H1 (cell line): ENCODE measurements around the gene PTPRC. TPM values are rescaled to one million over a fixed set of nuclear protein-coding genes. Genes with fewer than 3 reads are reported as not detected.
A peak's percentile ranks its signal among the peaks of the same experiment; 100 is the strongest.

Experiments used
- CTCF ChIA-PET: fragments of 300-600 bp; sonication (Branson Sonifier 250); formaldehyde crosslinking; loops from one replicate; lab custom pipeline; 2021; ENCODE audit not compliant: partially characterized antibody; lab: Charles Lee
- POLR2A ChIA-PET: fragments of 300-600 bp; sonication (Branson Sonifier 250); formaldehyde crosslinking; loops from one replicate; lab custom pipeline; 2021; ENCODE audit warnings: inconsistent platforms; ENCODE audit not compliant: partially characterized antibody; lab: Charles Lee
- DNase-seq, 2 experiments: peaks; one replicate each; pipeline versions ENCODE4 v3.0.0 to v3.0.0-alpha.2; 2010 to 2022; ENCODE audit warnings: low spot score in 2 of 2, low read depth in 1 of 2, mixed read lengths in 1 of 2
- FAIRE-seq: peaks from 2 replicates; lab custom pipeline; 2011; peaks lifted over from hg19 to GRCh38; lab: Jason Lieb, UNC
- H2AFZ ChIP-seq: 2 replicates; pipeline ENCODE4 v1.8.1; 2012; ENCODE audit warnings: low read length, inconsistent platforms
- H2AK5ac ChIP-seq: 2 replicates; pipeline ENCODE4 v1.6.1; 2013; ENCODE audit warnings: low read depth, low read length
- H2BK120ac ChIP-seq: replicated peaks from 2 replicates; pipeline ENCODE3; 2013; ENCODE audit warnings: low read depth, low read length, inconsistent platforms
- H2BK12ac ChIP-seq: 2 replicates; pipeline ENCODE4 v1.6.1; 2013; ENCODE audit warnings: low read depth, low read length
- H2BK15ac ChIP-seq: 2 replicates; pipeline ENCODE4 v1.6.1; 2013; ENCODE audit warnings: low read length
- H2BK20ac ChIP-seq: 2 replicates; pipeline ENCODE4 v1.6.1; 2013; ENCODE audit warnings: low read length
- H2BK5ac ChIP-seq: 2 replicates; pipeline ENCODE4 v1.6.1; 2013; ENCODE audit warnings: low read depth, low read length
- H3K14ac ChIP-seq: 2 replicates; pipeline ENCODE4 v1.6.1; 2013; ENCODE audit warnings: inconsistent platforms; ENCODE audit not compliant: insufficient read length
- H3K18ac ChIP-seq: 2 replicates; pipeline ENCODE4 v1.6.1; 2013; ENCODE audit warnings: low read length; ENCODE audit errors: extremely low read depth
- H3K23ac ChIP-seq: 2 replicates; pipeline ENCODE4 v1.6.1; 2013; ENCODE audit warnings: inconsistent platforms; ENCODE audit not compliant: insufficient read length
- H3K23me2 ChIP-seq: 2 replicates; pipeline ENCODE4 v1.6.1; 2013; ENCODE audit warnings: low read depth, low read length
- H3K27ac ChIP-seq: 2 replicates; pipeline ENCODE4 v1.6.1; 2011; ENCODE audit warnings: low read depth, low read length, inconsistent platforms
- H3K27me3 ChIP-seq, 4 experiments: replicated peaks in 1 of 4; 1 replicate in 1 of 4; 2 replicates in 3 of 4; pipeline versions ENCODE4 v1.6.1 to v1.8.1; 2011 to 2013; ENCODE audit warnings: low read length in 3 of 4, mild to moderate bottlenecking in 3 of 4, inconsistent platforms in 2 of 4, mixed read lengths in 2 of 4, moderate library complexity in 1 of 4; ENCODE audit not compliant: control insufficient read depth in 3 of 4, insufficient read depth in 3 of 4; ENCODE audit errors: extremely low read depth in 1 of 4
- H3K36me3 ChIP-seq, 4 experiments: 2 replicates each; pipeline versions ENCODE4 v1.6.1 to v1.8.1; 2011 to 2013; ENCODE audit warnings: mild to moderate bottlenecking in 4 of 4, low read length in 3 of 4, moderate library complexity in 2 of 4, control low read depth in 1 of 4, inconsistent platforms in 1 of 4; ENCODE audit not compliant: insufficient read depth in 4 of 4, control insufficient read depth in 2 of 4
- H3K4ac ChIP-seq: replicated peaks from 2 replicates; pipeline ENCODE3; 2013; ENCODE audit warnings: low read length, low read depth, mixed read lengths, inconsistent platforms; ENCODE audit not compliant: insufficient read length
- H3K4me1 ChIP-seq, 4 experiments: replicated peaks in 1 of 4; 1 replicate in 1 of 4; 2 replicates in 3 of 4; pipeline versions ENCODE4 v1.6.1 to v1.8.1; 2011 to 2013; ENCODE audit warnings: low read length in 3 of 4, inconsistent platforms in 2 of 4, mixed read lengths in 1 of 4; ENCODE audit not compliant: insufficient read depth in 4 of 4, control insufficient read depth in 3 of 4
- H3K4me2 ChIP-seq, 2 experiments: 2 replicates each; pipeline versions ENCODE4 v1.6.1 to v1.8.1; 2011 to 2013; ENCODE audit warnings: low read depth in 2 of 2, low read length in 2 of 2, control low read depth in 1 of 2, inconsistent platforms in 1 of 2, mild to moderate bottlenecking in 1 of 2; ENCODE audit not compliant: insufficient read depth in 1 of 2
- H3K4me3 ChIP-seq, 4 experiments: fragments of 200-600, 300-600 bp in 1 of 4; sonication (generic), shearing (Covaris generic), sonication (Bioruptor Twin) in 1 of 4; 2 replicates each; pipeline versions ENCODE4 v1.5.1 to v1.8.1; 2011 to 2016; ENCODE audit warnings: low read length in 4 of 4, low read depth in 3 of 4, control low read depth in 2 of 4, inconsistent platforms in 2 of 4, mild to moderate bottlenecking in 2 of 4, mixed read lengths in 1 of 4, moderate library complexity in 1 of 4; ENCODE audit not compliant: insufficient read depth in 2 of 4; ENCODE audit errors: extremely low read depth in 1 of 4
- H3K56ac ChIP-seq: replicated peaks from 2 replicates; pipeline ENCODE3; 2013; ENCODE audit warnings: low read depth, mild to moderate bottlenecking, mixed read lengths, low read length, inconsistent platforms; ENCODE audit not compliant: insufficient read length
- H3K79me1 ChIP-seq: 2 replicates; pipeline ENCODE4 v1.6.1; 2013; ENCODE audit warnings: low read depth, low read length, control low read depth
- H3K79me2 ChIP-seq, 2 experiments: 2 replicates each; pipeline versions ENCODE4 v1.6.1 to v1.8.1; 2012 to 2013; ENCODE audit warnings: low read length in 2 of 2, mild to moderate bottlenecking in 2 of 2, inconsistent platforms in 1 of 2; ENCODE audit not compliant: insufficient read depth in 2 of 2, control insufficient read depth in 1 of 2
- H3K9ac ChIP-seq, 4 experiments: replicated peaks in 1 of 4; 1 replicate in 1 of 4; 2 replicates in 3 of 4; pipeline versions ENCODE4 v1.6.1 to v1.8.1; 2011 to 2013; ENCODE audit warnings: low read depth in 3 of 4, low read length in 3 of 4, control low read depth in 2 of 4, mild to moderate bottlenecking in 2 of 4, moderate library complexity in 2 of 4, inconsistent platforms in 1 of 4; ENCODE audit errors: extremely low read depth in 1 of 4
- H3K9me3 ChIP-seq, 2 experiments: 2 replicates each; pipeline versions ENCODE4 v1.6.1 to v1.8.1; 2012 to 2013; ENCODE audit warnings: mild to moderate bottlenecking in 2 of 2, moderate library complexity in 2 of 2, control low read depth in 1 of 2, inconsistent platforms in 1 of 2, low read depth in 1 of 2, low read length in 1 of 2, mixed read lengths in 1 of 2; ENCODE audit not compliant: insufficient read depth in 2 of 2
- H4K20me1 ChIP-seq, 2 experiments: replicated peaks in 1 of 2; 2 replicates each; pipeline versions ENCODE3 to v1.8.1; 2011 to 2013; ENCODE audit warnings: inconsistent platforms in 2 of 2, low read length in 2 of 2, mild to moderate bottlenecking in 1 of 2; ENCODE audit not compliant: insufficient read depth in 2 of 2, control insufficient read depth in 1 of 2
- H4K5ac ChIP-seq: 2 replicates; pipeline ENCODE4 v1.6.1; 2013; ENCODE audit warnings: low read length, low read depth, mixed read lengths, inconsistent platforms; ENCODE audit not compliant: insufficient read length
- H4K8ac ChIP-seq: 2 replicates; pipeline ENCODE4 v1.8.0; 2013; ENCODE audit warnings: mild to moderate bottlenecking, moderate library complexity, low read length, inconsistent platforms; ENCODE audit not compliant: insufficient read depth; ENCODE audit errors: extremely low read depth
- H4K91ac ChIP-seq: replicated peaks from 2 replicates; pipeline ENCODE3; 2013; ENCODE audit warnings: low read length, mixed read lengths, inconsistent platforms; ENCODE audit not compliant: insufficient read length
- CREB1 ChIP-seq: IDR thresholded peaks from 2 replicates; pipeline ENCODE4 v1.6.1; 2012; ENCODE audit warnings: inconsistent platforms
- GTF2F1 ChIP-seq: IDR thresholded peaks from 2 replicates; pipeline ENCODE4 v1.6.1; 2012; ENCODE audit warnings: low read depth, low read length, improper control_type of control experiment, borderline replicate concordance
- PHF8 ChIP-seq: fragments of 200-600 bp; sonication (generic); conservative IDR thresholded peaks from 2 replicates; pipeline ENCODE4 v1.7.1; 2012; ENCODE audit warnings: low read depth, mild to moderate bottlenecking, inconsistent platforms, low read length, moderate library complexity
- RAD21 ChIP-seq, 2 experiments: IDR thresholded peaks in 1 of 2; conservative IDR thresholded peaks in 1 of 2; 2 replicates each; pipeline ENCODE4 v1.6.1; 2011; ENCODE audit warnings: low read depth in 2 of 2, low read length in 2 of 2, improper control_type of control experiment in 1 of 2, inconsistent platforms in 1 of 2, mild to moderate bottlenecking in 1 of 2, moderate library complexity in 1 of 2
- RBBP5 ChIP-seq: IDR thresholded peaks from 2 replicates; pipeline ENCODE4 v1.7.1; 2012; ENCODE audit warnings: low read depth, mild to moderate bottlenecking, inconsistent platforms, low read length, moderate library complexity, borderline replicate concordance
- TAF7 ChIP-seq: optimal IDR thresholded peaks from 2 replicates; pipeline ENCODE3; 2011; ENCODE audit warnings: low read depth, mild to moderate bottlenecking, inconsistent platforms, low read length, moderate library complexity, borderline replicate concordance
- WGBS, 2 experiments: shearing (Covaris generic) in 1 of 2; methylation state at CpG; one replicate each; pipeline versions ENCODE4 v1.1.6 to v1.1.7; 2013 to 2015; ENCODE audit warnings: low lambda C conversion rate in 2 of 2, mixed read lengths in 2 of 2, inconsistent platforms in 1 of 2, low coverage in 1 of 2, missing lambda C conversion rate in 1 of 2; ENCODE audit not compliant: insufficient replicate concordance in 2 of 2, insufficient coverage in 1 of 2, insufficient read length in 1 of 2; ENCODE audit errors: extremely low coverage in 1 of 2, missing lambda C conversion rate in 1 of 2; 5-methylcytosine and 5-hydroxymethylcytosine counted together
- polyA plus RNA-seq, 7 experiments: library from polyadenylated mRNA; depleted of rRNA in 3 of 7; stranded (reverse) in 5 of 7; unstranded in 2 of 7; fragments of >200 nt in 5 of 7; fragments of 200-250 nt in 2 of 7; gene quantifications; 1 replicate in 5 of 7; 2 replicates in 1 of 7; 4 replicates in 1 of 7; pipeline versions ENCODE4 v1.2.1 to v1.2.3, GENCODE V29; 2011 to 2013; ENCODE audit warnings: missing spikeins in 2 of 7, mixed read lengths in 2 of 7
- total RNA-seq: library from RNA; stranded (reverse); fragmentation: NEBNext Ultra II Directional; extraction: Animal tissue kit (Norgen Biotek cat#: 25700); gene quantifications from 2 replicates; pipeline ENCODE4 v1.2.1, GENCODE V29; 2021

The PTPRC gene
- total and polyA plus RNA-seq, 2 of the 8 experiments (the other 6 are each of a cell fraction or from before 2014, with no cell fraction given), result 0.05 TPM; not detected in 1

- CTCF ChIA-PET, result interaction anchor here (0.5 to 1.2 kb wide), 3 partner anchors 65 to 105 kb away, joined by 3 to 4 read pairs (median 3); no protein-coding TSS in a partner anchor
These were observed 2.4 kb upstream of the PTPRC start for GRCh38 chr1:198636391-198636790.

More at GRCh38 chr1:198636391-198636790, 2.4 kb upstream of the PTPRC start:
- H3K79me1 ChIP-seq, result no peaks in the 10 kb centered on the region
- TF ChIP-seq CREB1 (no peak), TAF7 (no peak), PHF8 (no peak), RBBP5 (no peak), GTF2F1 (no peak), RAD21 (IDR thresholded peaks at IDR 0.05 in 1 of 2, conservative IDR thresholded peaks at IDR 0.05 in 1 of 2; ENCODE audit: low read depth in 2 of 2, low read length in 2 of 2) (no peak)
- H3K4me1 ChIP-seq, result no peaks in the 10 kb centered on the region
- H4K91ac ChIP-seq, result no peak overlapping the region
- H3K56ac ChIP-seq, result no peak overlapping the region
- no peak overlapping the region for H3K4me2 ChIP-seq
- no peaks in the 10 kb centered on the region for H3K36me3 ChIP-seq
- no peak overlapping the region for H3K4ac ChIP-seq
- H2BK5ac ChIP-seq, result no peak overlapping the region
- no peak for DNase-seq
- WGBS, 2 experiments, result 94% methylated on average over 2 of the region's 2 CpGs; no CpG with 5 or more reads in 1 of the 2 experiments
- no peak overlapping the region for H4K8ac ChIP-seq
- H3K4me3 ChIP-seq, result no peak overlapping the region
- H3K18ac ChIP-seq, result no peak overlapping the region
- no peak overlapping the region for H2BK15ac ChIP-seq
- no peak overlapping the region for H2BK20ac ChIP-seq
- no peak overlapping the region for H2BK12ac ChIP-seq
- no peak overlapping the region for H2AK5ac ChIP-seq
- no peak overlapping the region for H3K14ac ChIP-seq
- no peaks in the 10 kb centered on the region for H3K27me3 ChIP-seq
- no peaks in the 10 kb centered on the region for H3K23me2 ChIP-seq
- H3K9me3 ChIP-seq, result no peaks in the 10 kb centered on the region
- FAIRE-seq, result no peak
- no peak overlapping the region for H3K23ac ChIP-seq
- H2AFZ ChIP-seq, result no peak overlapping the region
- no peak overlapping the region for H2BK120ac ChIP-seq
- H4K20me1 ChIP-seq, result no peaks in the 10 kb centered on the region
- H4K5ac ChIP-seq, result no peak overlapping the region
- POLR2A ChIA-PET, result interaction anchor here (0.9 kb wide), 1 partner anchor 8 kb away, joined by 3 read pairs; no protein-coding TSS in a partner anchor
- H3K27ac ChIP-seq, result no peak overlapping the region
- peak overlapping the region in 1 of 4 experiments; percentile 34; a peak in 1 of 7 replicates for H3K9ac ChIP-seq
- H3K79me2 ChIP-seq, result no peaks in the 10 kb centered on the region
